Stimulated activated CD8-positive, alpha-beta memory T cell treated with anti-CD3 and anti-CD28 coated beads, Interleukin-7, amount 100 ng/mL, for 4 hours (primary cell): Measurements from ENCODE around the gene KDELR3.

Source experiments
- DNase-seq, 2 donors: peaks; one replicate each; pipeline ENCODE4 v3.0.0-alpha.2; 2020; ENCODE audit warnings: low read depth in 2 of 2

Gene KDELR3

GRCh38 chr22:38482662-38483308, 14.9 kb downstream of the KDELR3 start:
- no peak for DNase-seq

GRCh38 chr22:38484244-38484643, 16.3 kb downstream of the KDELR3 start:
- DNase-seq, result no peak

- DNase-seq, result no peak
Observed at GRCh38 chr22:38485783-38486182, 17.9 kb downstream of the KDELR3 start.

GRCh38 chr22:38487946-38488345, 20.1 kb downstream of the KDELR3 start:
- no peak for DNase-seq

- no peak for DNase-seq
Observed at GRCh38 chr22:38489142-38489541, 21.2 kb downstream of the KDELR3 start.

GRCh38 chr22:38489561-38490145, 21.8 kb downstream of the KDELR3 start:
- no peak for DNase-seq

GRCh38 chr22:38490475-38490874, 22.6 kb downstream of the KDELR3 start:
- DNase-seq, result no peak

- DNase-seq, result no peak
Observed at GRCh38 chr22:38490915-38491314, 23.0 kb downstream of the KDELR3 start.

GRCh38 chr22:38491707-38492348, 23.9 kb downstream of the KDELR3 start:
- DNase-seq, result no peak

GRCh38 chr22:38494498-38494897, 26.6 kb downstream of the KDELR3 start:
- no peak for DNase-seq

GRCh38 chr22:38494939-38495338, 27.0 kb downstream of the KDELR3 start:
- no peak for DNase-seq

GRCh38 chr22:38497869-38498268, 30.0 kb downstream of the KDELR3 start:
- DNase-seq, result no peak

- no peak for DNase-seq
Observed at GRCh38 chr22:38501797-38502672, 34.1 kb downstream of the KDELR3 start.

GRCh38 chr22:38503021-38503420, 35.1 kb downstream of the KDELR3 start:
- DNase-seq, result no peak

GRCh38 chr22:38504731-38505540, 37.0 kb downstream of the KDELR3 start:
- DNase-seq, result peak; percentile 24 to 34

- DNase-seq, result peak in 1 of 2 donors; percentile 45
Observed at GRCh38 chr22:38505541-38506117, 37.7 kb downstream of the KDELR3 start.

- DNase-seq, result peak; percentile 87 to 94
Observed at GRCh38 chr22:38506118-38506962, 38.4 kb downstream of the KDELR3 start, which contains the start of gene DDX17. Gene DDX17 (minus strand): TSS chr22:38506311.

GRCh38 chr22:38510416-38510970, 42.6 kb downstream of the KDELR3 start:
- no peak for DNase-seq

- peak in 1 of 2 donors; percentile 30 for DNase-seq
Observed at GRCh38 chr22:38513063-38513462, 45.2 kb downstream of the KDELR3 start.

GRCh38 chr22:38518620-38519019, 50.7 kb downstream of the KDELR3 start:
- DNase-seq, result no peak
